ENCODE measurements around the gene PNMA6A.
"Not testable (repeated sequence)": the region's sequence is repeated elsewhere in the genome, so short reads cannot be mapped to it uniquely, and the experiment has no call there.

PNMA6A gene

GRCh38 chrX:153071909-153072583 lies at the start of gene PNMA6A:
Gene PNMA6A, plus strand, starts transcription at chrX:153072454. Its CDS starts 609 bp downstream, at chrX:153073063.
- FAIRE-seq, result not testable (repeated sequence)

GRCh38 chrX:153026501-153026900 lies 45.8 kb upstream of the PNMA6A start:
- not testable (repeated sequence) for FAIRE-seq

GRCh38 chrX:153028487-153028886 lies 43.8 kb upstream of the PNMA6A start:
- FAIRE-seq, result not testable (repeated sequence)

GRCh38 chrX:153029162-153029561 lies 43.1 kb upstream of the PNMA6A start:
- no peak for FAIRE-seq

- FAIRE-seq, result no peak
Measured at GRCh38 chrX:153029875-153030274, 42.4 kb upstream of the PNMA6A start.

GRCh38 chrX:153030801-153031200 lies 41.5 kb upstream of the PNMA6A start:
- FAIRE-seq, result no peak

GRCh38 chrX:153032397-153033118 lies 39.7 kb upstream of the PNMA6A start:
- FAIRE-seq, result no peak

GRCh38 chrX:153049093-153049492 lies 23.2 kb upstream of the PNMA6A start:
- FAIRE-seq, result no peak

- FAIRE-seq, result no peak
Measured at GRCh38 chrX:153052534-153052933, 19.7 kb upstream of the PNMA6A start.

GRCh38 chrX:153055871-153056749 lies 16.1 kb upstream of the PNMA6A start, which contains the start of gene PNMA3:
Gene PNMA3, plus strand, starts transcription at chrX:153056470. Its CDS starts 586 bp downstream, at chrX:153057056.
- FAIRE-seq, result no peak

- FAIRE-seq, result no peak
Measured at GRCh38 chrX:153057281-153057680, 15.0 kb upstream of the PNMA6A start.

- FAIRE-seq, result no peak
Measured at GRCh38 chrX:153059191-153060094, 12.8 kb upstream of the PNMA6A start.

- FAIRE-seq, result no peak
Measured at GRCh38 chrX:153060095-153060445, 12.2 kb upstream of the PNMA6A start.

GRCh38 chrX:153061732-153062131 lies 10.5 kb upstream of the PNMA6A start:
- no peak for FAIRE-seq

GRCh38 chrX:153063315-153063714 lies 8.9 kb upstream of the PNMA6A start:
- no peak for FAIRE-seq

GRCh38 chrX:153064061-153064460 lies 8.2 kb upstream of the PNMA6A start:
- FAIRE-seq, result no peak

- FAIRE-seq, result no peak
Measured at GRCh38 chrX:153065389-153065788, 6.9 kb upstream of the PNMA6A start.

GRCh38 chrX:153066402-153066801 lies 5.9 kb upstream of the PNMA6A start:
- not testable (repeated sequence) for FAIRE-seq

GRCh38 chrX:153073331-153073730 lies 1.1 kb downstream of the PNMA6A start:
- not testable (repeated sequence) for FAIRE-seq

GRCh38 chrX:153074262-153074899 lies 2.1 kb downstream of the PNMA6A start:
- FAIRE-seq, result no peak

GRCh38 chrX:153074935-153075334 lies 2.7 kb downstream of the PNMA6A start:
- FAIRE-seq, result no peak

- FAIRE-seq, result no peak
Measured at GRCh38 chrX:153075366-153075765, 3.1 kb downstream of the PNMA6A start.
